AG04450 (cell line): ENCODE measurements around the gene TSEN54. TPM values are rescaled to one million over a fixed set of nuclear protein-coding genes. Genes with fewer than 3 reads are reported as not detected.

ENCODE experiments used
- CTCF ChIA-PET: fragments of 300-600, 350-600 bp; formaldehyde crosslinking; extraction: SDS; loops from one replicate; lab custom pipeline; 2022; ENCODE audit warnings: antibody characterized with exemption, inconsistent platforms; lab: Charles Lee
- POLR2A ChIA-PET: fragments of 350-600 bp; formaldehyde crosslinking; extraction: SDS; loops from one replicate; lab custom pipeline; 2021; ENCODE audit warnings: antibody characterized with exemption, inconsistent platforms; lab: Yijun Ruan, JAX
- DNase-seq: peaks from one replicate; pipeline ENCODE4 v3.0.0-alpha.2; 2011; ENCODE audit warnings: low read depth, low spot score
- H3K27ac ChIP-seq: one replicate; pipeline ENCODE4 v1.5.1; 2012; ENCODE audit warnings: low read depth, low read length, control low read depth
- H3K27me3 ChIP-seq: one replicate; pipeline ENCODE4 v1.6.0; 2012; ENCODE audit warnings: low read length; ENCODE audit not compliant: control insufficient read depth, insufficient read depth
- H3K4me3 ChIP-seq: 2 replicates; pipeline ENCODE4 v1.5.1; 2011; ENCODE audit warnings: mild to moderate bottlenecking, low read depth, low read length, control low read depth
- H3K9me3 ChIP-seq: 2 replicates; pipeline ENCODE4 v1.5.1; 2012; ENCODE audit warnings: low read length; ENCODE audit not compliant: control insufficient read depth, insufficient read depth
- polyA plus RNA-seq: library from polyadenylated mRNA; depleted of rRNA; stranded (reverse); fragments of >200 nt; gene quantifications from 2 replicates; pipeline ENCODE4 v1.2.3, GENCODE V29; 2011
- TF ChIP-seq, protein P1 (sequence below): IDR thresholded peaks from 2 replicates; pipeline ENCODE4 v1.5.1; 2011; ENCODE audit warnings: low read depth, low read length, control low read depth, inconsistent platforms

The TSEN54 gene
- polyA plus RNA-seq, 1 experiment, result 8.8 TPM

DNA sequence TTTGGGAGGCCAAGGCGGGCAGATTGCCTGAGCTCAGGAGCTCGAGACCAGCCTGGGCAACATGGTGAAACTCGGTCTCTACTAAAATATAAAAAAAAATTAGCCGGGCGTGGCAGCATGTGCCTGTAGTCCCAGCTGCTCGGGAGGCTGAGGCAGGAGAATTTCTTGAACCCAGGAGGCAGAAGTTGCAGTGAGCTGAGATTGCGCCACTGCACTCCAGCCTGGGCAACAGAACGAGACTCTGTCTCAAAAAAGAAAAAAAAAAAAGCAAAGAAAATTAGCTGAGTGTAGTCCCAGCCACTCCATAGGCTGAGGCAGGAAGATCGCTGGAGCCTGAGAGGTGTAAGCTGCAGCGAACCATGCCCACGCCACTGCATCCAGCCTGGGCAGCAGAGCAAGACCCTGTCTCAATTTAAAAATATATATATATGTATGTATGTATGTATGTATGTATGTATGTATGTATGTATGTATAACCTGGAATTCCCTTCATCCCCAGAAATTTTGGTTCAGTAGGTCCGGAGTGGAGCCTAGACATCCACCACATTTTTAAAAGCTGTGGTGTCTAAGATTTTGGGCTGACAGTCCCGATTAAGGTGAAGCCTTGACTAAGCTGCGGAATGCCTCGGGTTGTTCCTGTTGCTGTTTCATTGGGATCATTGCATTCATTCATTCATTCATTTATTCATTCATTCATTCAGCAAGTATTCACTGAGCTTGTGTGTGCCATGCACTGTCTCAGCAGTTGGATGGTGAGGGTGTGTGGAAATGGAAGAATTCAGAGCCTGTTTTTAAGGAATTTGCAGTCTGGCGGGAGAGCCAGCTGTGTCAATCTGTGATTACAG is 34.0 kb upstream of the TSEN54 start:
- Histone ChIP-seq H3K27me3 (no peaks in the 10 kb centered on the region), H3K4me3 (no peak overlapping the region), H3K9me3 (no peaks in the 10 kb centered on the region), H3K27ac (no peak overlapping the region)
- TF ChIP-seq, protein P1, sequence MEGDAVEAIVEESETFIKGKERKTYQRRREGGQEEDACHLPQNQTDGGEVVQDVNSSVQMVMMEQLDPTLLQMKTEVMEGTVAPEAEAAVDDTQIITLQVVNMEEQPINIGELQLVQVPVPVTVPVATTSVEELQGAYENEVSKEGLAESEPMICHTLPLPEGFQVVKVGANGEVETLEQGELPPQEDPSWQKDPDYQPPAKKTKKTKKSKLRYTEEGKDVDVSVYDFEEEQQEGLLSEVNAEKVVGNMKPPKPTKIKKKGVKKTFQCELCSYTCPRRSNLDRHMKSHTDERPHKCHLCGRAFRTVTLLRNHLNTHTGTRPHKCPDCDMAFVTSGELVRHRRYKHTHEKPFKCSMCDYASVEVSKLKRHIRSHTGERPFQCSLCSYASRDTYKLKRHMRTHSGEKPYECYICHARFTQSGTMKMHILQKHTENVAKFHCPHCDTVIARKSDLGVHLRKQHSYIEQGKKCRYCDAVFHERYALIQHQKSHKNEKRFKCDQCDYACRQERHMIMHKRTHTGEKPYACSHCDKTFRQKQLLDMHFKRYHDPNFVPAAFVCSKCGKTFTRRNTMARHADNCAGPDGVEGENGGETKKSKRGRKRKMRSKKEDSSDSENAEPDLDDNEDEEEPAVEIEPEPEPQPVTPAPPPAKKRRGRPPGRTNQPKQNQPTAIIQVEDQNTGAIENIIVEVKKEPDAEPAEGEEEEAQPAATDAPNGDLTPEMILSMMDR, result no peak
- POLR2A ChIA-PET, result interaction anchor here (0.5 kb wide), 1 partner anchor 266 kb away, joined by 3 read pairs; no protein-coding TSS in a partner anchor
- no peak for DNase-seq
- CTCF ChIA-PET, result interaction anchor here (1.0 to 1.1 kb wide), 2 partner anchors 151 to 152 kb away, joined by 3 to 4 read pairs; partner anchors contain the start of gene SMIM5

DNA sequence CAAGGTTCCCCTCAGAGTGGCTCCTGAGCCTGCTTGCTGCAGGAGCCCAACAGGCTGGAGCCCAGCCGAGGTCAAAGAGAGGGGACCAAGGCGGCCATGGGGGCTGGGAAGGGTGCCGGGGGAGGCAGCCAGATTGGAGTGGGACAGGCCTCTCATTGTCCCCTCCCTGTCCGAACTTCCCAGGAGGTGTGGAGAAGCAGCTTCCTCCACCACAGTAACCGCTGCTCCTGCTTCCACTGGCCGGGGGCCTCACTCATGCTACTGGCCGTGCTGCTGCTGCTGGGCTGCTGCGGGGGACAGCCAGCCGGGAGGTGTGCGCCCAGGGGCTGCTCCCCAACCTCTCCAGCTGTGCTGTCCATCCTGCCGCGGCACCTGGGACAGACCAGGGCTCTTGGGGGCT is 30.6 kb upstream of the TSEN54 start:
- CTCF ChIA-PET, result no interaction called here
- TF ChIP-seq, protein P1, result no peak

DNA sequence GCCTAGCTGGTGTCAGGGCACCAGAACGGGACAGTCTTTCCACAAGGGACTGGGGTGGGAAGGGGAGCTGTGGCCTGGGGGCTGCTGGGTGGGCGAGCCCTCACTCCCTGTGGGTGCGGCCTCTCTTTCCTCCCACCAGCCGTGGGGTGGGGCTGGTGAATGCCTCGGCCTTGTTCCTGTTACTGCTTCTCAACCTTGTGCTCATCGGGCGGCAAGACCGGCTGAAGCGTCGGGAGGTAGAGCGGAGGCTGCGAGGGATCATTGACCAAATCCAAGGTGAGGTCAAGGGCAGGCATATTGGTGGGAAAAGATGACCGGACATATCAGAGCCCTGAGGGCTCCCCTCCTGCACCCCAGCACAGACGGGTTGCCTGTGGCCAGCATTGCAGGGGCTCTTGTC is 30.2 kb upstream of the TSEN54 start:
- ChIA-PET POLR2A (interaction anchor here (0.5 kb wide), 1 partner anchor 25 kb away, joined by 4 read pairs; no protein-coding TSS in a partner anchor), CTCF (no interaction called here)
- Histone ChIP-seq H3K27me3 (no peaks in the 10 kb centered on the region), H3K4me3 (no peak overlapping the region), H3K27ac (no peak overlapping the region), H3K9me3 (no peaks in the 10 kb centered on the region)
- TF ChIP-seq, protein P1, result no peak
- no peak for DNase-seq

More for the DNA sequence above, 30.6 kb upstream of the TSEN54 start:
- Histone ChIP-seq H3K4me3 (no peak overlapping the region), H3K9me3 (no peaks in the 10 kb centered on the region), H3K27ac (no peak overlapping the region), H3K27me3 (no peaks in the 10 kb centered on the region)
- no peak for DNase-seq
- POLR2A ChIA-PET, result no interaction called here

DNA sequence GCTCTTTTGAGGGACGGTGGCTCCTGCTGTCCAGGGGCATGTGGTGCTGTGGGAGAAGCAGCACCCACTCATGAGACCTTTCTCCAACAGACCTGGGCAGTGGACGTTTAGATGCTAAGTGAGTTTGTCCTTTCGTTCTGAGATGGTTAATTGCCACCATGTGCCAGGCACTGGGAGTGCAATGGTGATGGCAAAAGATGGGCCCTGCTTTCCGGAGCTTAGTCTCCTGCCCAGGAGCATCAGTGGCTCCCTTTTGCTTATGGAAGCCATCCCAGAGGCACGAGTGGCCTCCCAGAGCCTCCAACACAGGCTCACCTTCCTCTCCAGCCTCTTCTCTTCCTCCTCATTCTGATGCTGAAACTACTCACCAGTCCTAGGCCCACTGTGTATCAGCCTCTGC is 29.4 kb upstream of the TSEN54 start:
- no peak overlapping the region for H3K4me3 ChIP-seq
- TF ChIP-seq, protein P1, result no peak
- no peaks in the 10 kb centered on the region for H3K9me3 ChIP-seq
- H3K27me3 ChIP-seq, result no peaks in the 10 kb centered on the region
- H3K27ac ChIP-seq, result no peak overlapping the region
- CTCF ChIA-PET, result no interaction called here
- no peak for DNase-seq
- POLR2A ChIA-PET, result no interaction called here

DNA sequence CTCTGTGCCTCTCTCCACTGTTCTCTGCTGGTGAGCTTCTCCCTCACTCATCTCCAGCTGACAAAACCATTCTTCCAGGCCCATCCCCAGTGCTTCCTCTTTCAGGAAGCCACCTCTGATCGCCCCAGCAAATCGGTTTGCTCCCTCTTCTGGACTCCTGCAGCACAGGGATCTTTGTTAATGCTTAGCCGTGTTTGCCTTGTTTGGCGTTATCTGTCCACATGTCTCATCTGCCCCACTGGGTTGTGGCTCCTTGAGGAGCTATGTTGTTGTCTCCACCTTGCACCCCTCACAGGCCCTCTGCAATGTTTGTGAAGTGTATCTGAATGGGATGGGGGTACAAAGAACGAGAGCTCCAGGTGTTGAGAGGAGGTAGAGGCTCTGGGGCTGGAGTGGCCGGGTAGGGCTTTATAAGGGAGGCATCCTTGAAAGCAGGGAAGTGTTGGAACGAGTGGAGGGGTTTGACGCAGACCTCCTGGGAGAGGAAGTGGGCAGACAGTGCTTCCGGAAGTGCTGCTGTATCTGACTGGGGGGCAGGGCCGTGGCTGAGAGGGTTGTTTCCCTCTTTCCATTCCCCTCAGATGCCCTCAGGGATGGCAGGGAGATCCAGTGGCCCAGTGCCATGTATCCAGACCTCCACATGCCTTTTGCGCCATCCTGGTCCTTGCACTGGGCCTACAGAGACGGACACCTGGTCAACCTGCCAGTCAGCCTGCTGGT is 28.8 kb upstream of the TSEN54 start:
- Histone ChIP-seq H3K9me3 (no peaks in the 10 kb centered on the region), H3K27me3 (no peaks in the 10 kb centered on the region), H3K27ac (no peak overlapping the region), H3K4me3 (no peak overlapping the region)
- POLR2A ChIA-PET, result no interaction called here
- no peak for DNase-seq
- TF ChIP-seq, protein P1, result 0 out of 2 replicates have a peak, but pooled peaks have one; percentile 8
- CTCF ChIA-PET, result interaction anchor here (0.7 kb wide), 1 partner anchor 29 kb away, joined by 3 read pairs; the partner anchor contains the start of gene TSEN54
